ENCODE data around the gene REG3A.

DNA sequence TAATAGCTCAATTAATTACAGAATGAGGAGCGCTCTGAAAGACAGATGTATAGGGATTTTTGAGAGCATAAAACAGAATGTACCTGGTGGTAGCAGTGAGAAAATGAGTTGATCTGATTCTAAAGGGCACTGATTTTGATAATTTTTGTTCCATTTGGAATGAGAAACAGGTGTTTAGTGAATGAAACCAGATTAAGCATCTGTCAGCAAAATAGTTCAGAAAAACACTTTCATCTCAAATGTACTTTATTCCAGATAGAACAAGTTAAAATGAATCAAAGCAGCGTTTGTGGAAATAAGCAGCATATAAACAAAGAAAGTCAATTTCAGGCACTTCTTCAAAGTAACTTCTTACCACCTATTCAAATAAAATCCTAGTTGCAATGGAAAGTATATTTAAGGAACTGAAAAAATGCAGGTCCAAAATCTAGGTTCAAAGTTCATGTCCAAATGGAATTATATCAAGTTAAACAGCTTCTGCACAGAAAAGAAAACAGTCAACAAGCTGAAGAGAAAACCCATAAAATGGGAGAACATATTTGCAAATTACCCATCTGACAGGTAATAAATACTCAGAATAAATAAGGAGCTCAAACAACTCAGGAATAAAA, 11.9 kb upstream of the REG3A start:
- TF ChIP-seq, protein P1, sequence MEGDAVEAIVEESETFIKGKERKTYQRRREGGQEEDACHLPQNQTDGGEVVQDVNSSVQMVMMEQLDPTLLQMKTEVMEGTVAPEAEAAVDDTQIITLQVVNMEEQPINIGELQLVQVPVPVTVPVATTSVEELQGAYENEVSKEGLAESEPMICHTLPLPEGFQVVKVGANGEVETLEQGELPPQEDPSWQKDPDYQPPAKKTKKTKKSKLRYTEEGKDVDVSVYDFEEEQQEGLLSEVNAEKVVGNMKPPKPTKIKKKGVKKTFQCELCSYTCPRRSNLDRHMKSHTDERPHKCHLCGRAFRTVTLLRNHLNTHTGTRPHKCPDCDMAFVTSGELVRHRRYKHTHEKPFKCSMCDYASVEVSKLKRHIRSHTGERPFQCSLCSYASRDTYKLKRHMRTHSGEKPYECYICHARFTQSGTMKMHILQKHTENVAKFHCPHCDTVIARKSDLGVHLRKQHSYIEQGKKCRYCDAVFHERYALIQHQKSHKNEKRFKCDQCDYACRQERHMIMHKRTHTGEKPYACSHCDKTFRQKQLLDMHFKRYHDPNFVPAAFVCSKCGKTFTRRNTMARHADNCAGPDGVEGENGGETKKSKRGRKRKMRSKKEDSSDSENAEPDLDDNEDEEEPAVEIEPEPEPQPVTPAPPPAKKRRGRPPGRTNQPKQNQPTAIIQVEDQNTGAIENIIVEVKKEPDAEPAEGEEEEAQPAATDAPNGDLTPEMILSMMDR (conservative IDR thresholded peaks at IDR 0.05 in 1 of 2, IDR thresholded peaks at IDR 0.05 in 1 of 2; ENCODE audit: extremely low read depth in 1 of 2, insufficient read depth in 1 of 2, low read depth in 1 of 2, low read length in 2 of 2): no peak
- TF ChIP-seq EZH2 (IDR thresholded peaks at IDR 0.05; ENCODE audit: borderline replicate concordance, low read length): no peak

Measured in mammary epithelial cell (primary cell).